ENCODE data around the gene DCAF12.

The DCAF12 gene

DNA sequence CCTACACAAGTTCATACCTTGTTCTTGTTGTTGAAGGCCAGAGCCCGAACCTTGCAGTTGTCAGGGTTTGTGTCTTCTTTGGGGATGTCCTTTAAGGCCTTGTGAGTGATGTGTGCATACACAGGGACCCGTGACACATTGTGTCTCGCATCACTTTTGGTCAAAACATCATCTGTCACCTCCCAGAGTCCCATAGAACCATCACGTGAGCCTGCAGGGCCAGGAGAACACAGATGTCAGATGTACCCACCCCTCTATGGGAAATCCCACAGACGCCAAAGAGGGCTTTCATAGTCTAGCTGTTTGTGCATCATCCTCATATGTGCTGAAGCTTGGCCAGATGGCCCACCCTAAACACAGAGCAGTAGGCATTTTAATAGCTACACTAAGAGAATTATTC, 28.2 kb downstream of the DCAF12 start:
- H3K27me3 Mint-ChIP-seq (ENCODE audit: low read depth): no peaks in the 10 kb centered on the region
- no peaks in the 10 kb centered on the region for H3K9me3 Mint-ChIP-seq
- peaks cover 15% of the 10 kb centered on the region for H3K36me3 Mint-ChIP-seq (ENCODE audit: low read depth)
- no peaks in the 10 kb centered on the region for H3K4me1 Mint-ChIP-seq (ENCODE audit: low read depth)
- no peak overlapping the region for H3K4me3 Mint-ChIP-seq
- H3K27ac Mint-ChIP-seq: no peak overlapping the region

- Mint-ChIP-seq H3K9me3 (no peaks in the 10 kb centered on the region), H3K4me1 (ENCODE audit: low read depth) (no peaks in the 10 kb centered on the region), H3K27me3 (ENCODE audit: low read depth) (no peaks in the 10 kb centered on the region), H3K4me3 (no peak overlapping the region), H3K27ac (no peak overlapping the region), H3K36me3 (ENCODE audit: low read depth) (peaks cover 16% of the 10 kb centered on the region)
Observed at GRCh38 chr9:34097865-34098264, 28.6 kb downstream of the DCAF12 start.

- Mint-ChIP-seq H3K4me3 (no peak overlapping the region), H3K36me3 (ENCODE audit: low read depth) (peaks cover 17% of the 10 kb centered on the region), H3K4me1 (ENCODE audit: low read depth) (peaks cover 3% of the 10 kb centered on the region), H3K9me3 (no peaks in the 10 kb centered on the region), H3K27ac (no peak overlapping the region), H3K27me3 (ENCODE audit: low read depth) (no peaks in the 10 kb centered on the region)
Observed at GRCh38 chr9:34096751-34097150, 29.7 kb downstream of the DCAF12 start.

GRCh38 chr9:34093578-34093977, 32.9 kb downstream of the DCAF12 start:
- H3K9me3 Mint-ChIP-seq: no peaks in the 10 kb centered on the region
- no peak overlapping the region for H3K4me3 Mint-ChIP-seq
- H3K27ac Mint-ChIP-seq: no peak overlapping the region
- no peaks in the 10 kb centered on the region for H3K27me3 Mint-ChIP-seq (ENCODE audit: low read depth)
- peaks cover 28% of the 10 kb centered on the region for H3K36me3 Mint-ChIP-seq (ENCODE audit: low read depth)
- peaks cover 3% of the 10 kb centered on the region for H3K4me1 Mint-ChIP-seq (ENCODE audit: low read depth)

DNA sequence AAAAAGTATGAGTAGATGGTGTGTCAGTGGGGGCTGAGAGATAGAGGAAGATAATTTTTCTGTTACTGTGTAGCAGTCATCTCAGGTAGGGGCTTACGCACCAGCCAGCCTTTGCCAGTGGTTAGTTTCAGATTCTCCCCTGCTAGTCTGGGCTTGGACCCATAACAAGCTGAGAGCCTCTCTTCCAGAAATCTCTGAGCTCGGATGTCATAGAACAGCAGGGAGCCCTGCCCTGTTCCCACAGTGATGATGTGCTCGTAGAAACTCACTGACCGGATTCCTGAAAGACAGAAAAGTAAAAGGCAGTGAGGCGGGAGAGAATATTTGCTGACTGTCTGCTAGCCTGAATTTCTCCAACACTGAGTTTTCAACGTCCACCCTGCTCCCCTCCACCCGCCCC, 37.2 kb downstream of the DCAF12 start:
- Mint-ChIP-seq H3K9me3 (no peaks in the 10 kb centered on the region), H3K27me3 (ENCODE audit: low read depth) (no peaks in the 10 kb centered on the region), H3K36me3 (ENCODE audit: low read depth) (peaks cover 36% of the 10 kb centered on the region), H3K4me3 (no peak overlapping the region), H3K27ac (no peak overlapping the region), H3K4me1 (ENCODE audit: low read depth) (peaks cover 5% of the 10 kb centered on the region)

DNA sequence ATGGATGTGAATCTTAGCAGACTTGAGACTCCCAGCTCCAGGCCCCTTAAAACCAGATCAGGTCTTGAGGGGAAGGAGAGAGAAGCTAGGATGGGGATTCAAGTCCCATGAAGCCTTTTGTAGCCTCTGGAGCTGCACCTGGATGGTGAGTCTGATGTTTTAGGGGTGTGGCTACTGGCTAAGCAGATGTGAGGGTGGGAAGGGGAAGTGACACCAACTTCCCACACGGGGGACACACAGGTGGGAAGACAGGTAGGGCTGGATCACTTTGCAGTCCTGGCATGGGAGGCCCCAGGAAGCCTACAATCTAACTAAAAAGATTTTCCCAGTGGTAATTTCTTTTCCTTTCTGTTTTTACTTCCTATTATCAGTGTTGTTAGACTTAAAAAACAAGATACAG, 39.1 kb downstream of the DCAF12 start:
- Mint-ChIP-seq H3K36me3 (ENCODE audit: low read depth) (peaks cover 31% of the 10 kb centered on the region), H3K27me3 (ENCODE audit: low read depth) (no peaks in the 10 kb centered on the region), H3K27ac (no peak overlapping the region), H3K9me3 (no peaks in the 10 kb centered on the region), H3K4me3 (no peak overlapping the region), H3K4me1 (ENCODE audit: low read depth) (peaks cover 5% of the 10 kb centered on the region)

GRCh38 chr9:34086864-34087263, 39.6 kb downstream of the DCAF12 start:
- Mint-ChIP-seq H3K36me3 (ENCODE audit: low read depth) (peaks cover 27% of the 10 kb centered on the region), H3K27ac (no peak overlapping the region), H3K27me3 (ENCODE audit: low read depth) (no peaks in the 10 kb centered on the region), H3K4me1 (ENCODE audit: low read depth) (peaks cover 3% of the 10 kb centered on the region), H3K9me3 (no peaks in the 10 kb centered on the region), H3K4me3 (no peak overlapping the region)

GRCh38 chr9:34085581-34086500, 40.7 kb downstream of the DCAF12 start:
- H3K9me3 Mint-ChIP-seq: no peaks in the 10 kb centered on the region
- no peaks in the 10 kb centered on the region for H3K27me3 Mint-ChIP-seq (ENCODE audit: low read depth)
- no peak overlapping the region for H3K27ac Mint-ChIP-seq
- H3K36me3 Mint-ChIP-seq (ENCODE audit: low read depth): peaks cover 26% of the 10 kb centered on the region
- H3K4me3 Mint-ChIP-seq: no peak overlapping the region
- H3K4me1 Mint-ChIP-seq (ENCODE audit: low read depth): peaks cover 1% of the 10 kb centered on the region

DNA sequence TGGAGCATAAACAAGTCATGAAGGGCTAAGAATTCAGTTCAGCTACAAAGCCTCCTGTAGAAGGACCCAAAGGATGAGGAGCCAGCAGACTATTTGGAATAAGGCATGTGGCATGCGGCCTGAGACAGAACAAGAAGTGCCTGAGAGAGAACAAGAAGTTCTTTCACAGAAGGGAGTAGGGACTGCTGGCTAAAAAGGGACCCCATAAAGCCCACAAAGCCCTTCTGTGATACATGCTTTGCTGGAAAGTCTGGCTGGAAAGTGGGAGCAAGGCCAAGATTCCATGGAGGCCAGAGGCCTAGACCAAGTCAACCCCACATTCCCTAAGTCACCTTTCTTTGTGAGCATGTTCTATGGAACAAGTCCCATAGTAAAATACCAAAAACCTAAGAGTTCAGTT, 41.9 kb downstream of the DCAF12 start:
- Mint-ChIP-seq H3K36me3 (ENCODE audit: low read depth) (peaks cover 23% of the 10 kb centered on the region), H3K4me1 (ENCODE audit: low read depth) (peaks cover 1% of the 10 kb centered on the region), H3K9me3 (no peaks in the 10 kb centered on the region), H3K27me3 (ENCODE audit: low read depth) (no peaks in the 10 kb centered on the region), H3K27ac (no peak overlapping the region), H3K4me3 (no peak overlapping the region)

GRCh38 chr9:34079181-34079580, 47.3 kb downstream of the DCAF12 start:
- H3K4me3 Mint-ChIP-seq: no peak overlapping the region
- no peaks in the 10 kb centered on the region for H3K36me3 Mint-ChIP-seq (ENCODE audit: low read depth)
- H3K9me3 Mint-ChIP-seq: no peaks in the 10 kb centered on the region
- H3K27me3 Mint-ChIP-seq (ENCODE audit: low read depth): no peaks in the 10 kb centered on the region
- peaks cover 2% of the 10 kb centered on the region for H3K4me1 Mint-ChIP-seq (ENCODE audit: low read depth)
- H3K27ac Mint-ChIP-seq: no peak overlapping the region

- peaks cover 7% of the 10 kb centered on the region for H3K4me1 Mint-ChIP-seq (ENCODE audit: low read depth)
- H3K27me3 Mint-ChIP-seq (ENCODE audit: low read depth): no peaks in the 10 kb centered on the region
- H3K27ac Mint-ChIP-seq: no peak overlapping the region
- H3K4me3 Mint-ChIP-seq: no peak overlapping the region
- H3K36me3 Mint-ChIP-seq (ENCODE audit: low read depth): no peaks in the 10 kb centered on the region
- no peaks in the 10 kb centered on the region for H3K9me3 Mint-ChIP-seq
Observed at GRCh38 chr9:34072868-34073590, 53.5 kb downstream of the DCAF12 start.

GRCh38 chr9:34072410-34072809, 54.1 kb downstream of the DCAF12 start:
- Mint-ChIP-seq H3K4me1 (ENCODE audit: low read depth) (peaks cover 7% of the 10 kb centered on the region), H3K36me3 (ENCODE audit: low read depth) (no peaks in the 10 kb centered on the region), H3K4me3 (no peak overlapping the region), H3K9me3 (no peaks in the 10 kb centered on the region), H3K27me3 (ENCODE audit: low read depth) (no peaks in the 10 kb centered on the region), H3K27ac (no peak overlapping the region)

- Mint-ChIP-seq H3K9me3 (no peaks in the 10 kb centered on the region), H3K4me3 (no peak overlapping the region)
Observed at GRCh38 chr9:34070606-34071324, 55.7 kb downstream of the DCAF12 start.

DNA sequence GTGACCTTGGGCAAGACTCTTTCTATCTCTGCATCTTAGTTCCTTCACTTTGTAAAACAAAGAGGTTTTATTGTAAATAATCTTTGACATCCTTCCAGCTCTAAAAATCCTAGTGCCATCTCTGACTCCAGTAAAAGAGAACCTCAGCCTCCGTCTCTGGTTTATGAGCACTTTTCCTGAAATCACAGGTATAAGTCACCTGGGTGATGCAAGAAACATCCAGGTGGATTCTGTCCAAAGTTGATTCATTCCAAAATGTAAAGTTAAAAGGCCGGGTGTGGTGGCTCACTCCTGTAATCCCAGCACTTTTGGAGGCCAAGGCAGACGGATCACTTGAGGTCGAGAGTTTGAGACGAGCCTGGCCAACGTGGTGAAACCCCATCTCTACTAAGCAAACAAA, 56.7 kb downstream of the DCAF12 start:
- H3K9me3 Mint-ChIP-seq: no peaks in the 10 kb centered on the region
- H3K4me1 Mint-ChIP-seq (ENCODE audit: low read depth): peaks cover 7% of the 10 kb centered on the region
- no peak overlapping the region for H3K27ac Mint-ChIP-seq
- H3K36me3 Mint-ChIP-seq (ENCODE audit: low read depth): no peaks in the 10 kb centered on the region
- no peaks in the 10 kb centered on the region for H3K27me3 Mint-ChIP-seq (ENCODE audit: low read depth)
- H3K4me3 Mint-ChIP-seq: no peak overlapping the region

More at GRCh38 chr9:34070606-34071324, 55.7 kb downstream of the DCAF12 start:
- Mint-ChIP-seq H3K27me3 (ENCODE audit: low read depth) (no peaks in the 10 kb centered on the region), H3K36me3 (ENCODE audit: low read depth) (no peaks in the 10 kb centered on the region), H3K4me1 (ENCODE audit: low read depth) (peaks cover 7% of the 10 kb centered on the region), H3K27ac (no peak overlapping the region)
